Subcutaneous abdominal adipose tissue (tissue), 5 donors: ENCODE data around the gene PTPRJ.

ENCODE experiments used
- H3K27ac ChIP-seq: one replicate; pipeline ENCODE4 v1.7.0; 2013; ENCODE audit warnings: low read depth, mild to moderate bottlenecking, inconsistent platforms, low read length, moderate library complexity
- H3K27me3 ChIP-seq, 5 donors: one replicate each; pipeline ENCODE4 v1.7.0; 2013; ENCODE audit warnings: low read length in 5 of 5, inconsistent platforms in 1 of 5; ENCODE audit not compliant: control insufficient read depth in 5 of 5, insufficient read depth in 4 of 5
- H3K36me3 ChIP-seq, 5 donors: one replicate each; pipeline ENCODE4 v1.7.0; 2013; ENCODE audit warnings: low read length in 5 of 5; ENCODE audit not compliant: control insufficient read depth in 5 of 5, insufficient read depth in 5 of 5
- H3K4me1 ChIP-seq, 5 donors: one replicate each; pipeline ENCODE4 v1.7.0; 2013; ENCODE audit warnings: low read length in 5 of 5, mild to moderate bottlenecking in 3 of 5, moderate library complexity in 1 of 5; ENCODE audit not compliant: control insufficient read depth in 5 of 5, insufficient read depth in 5 of 5
- H3K4me3 ChIP-seq, 5 donors: one replicate each; pipeline ENCODE4 v1.7.0; 2013; ENCODE audit warnings: low read length in 5 of 5, low read depth in 1 of 5
- H3K9ac ChIP-seq, 5 donors: one replicate each; pipeline ENCODE4 v1.7.0; 2013; ENCODE audit warnings: low read length in 5 of 5, mild to moderate bottlenecking in 4 of 5, moderate library complexity in 3 of 5
- H3K9me3 ChIP-seq, 5 donors: one replicate each; pipeline ENCODE4 v1.7.0; 2013; ENCODE audit warnings: low read length in 5 of 5; ENCODE audit not compliant: control insufficient read depth in 5 of 5
- donor health status: healthy.
- donor health status: healthy.
- donor health status: healthy.
- donor health status: healthy.
- donor health status: healthy.

PTPRJ gene

DNA sequence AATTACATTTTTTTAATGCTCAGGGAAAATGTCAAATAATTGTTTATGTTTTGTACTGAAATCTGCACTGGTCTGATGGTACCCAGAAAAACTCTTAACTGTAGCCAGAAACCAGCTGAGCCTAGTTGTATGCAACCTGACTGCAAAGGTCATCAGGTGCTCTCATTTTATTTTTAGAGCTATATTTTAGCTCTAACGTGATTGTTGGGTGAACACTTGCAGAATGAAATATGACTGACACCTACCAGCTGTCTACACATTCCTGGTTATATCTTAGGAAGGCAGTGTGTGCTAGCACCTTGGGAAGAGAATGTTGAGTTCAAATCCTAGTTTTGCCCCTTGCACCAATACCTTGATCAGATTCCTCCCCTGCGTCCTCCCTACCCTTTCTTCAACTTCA, 23.6 kb downstream of the PTPRJ start:
- H3K4me1 ChIP-seq = peaks cover 0 to 41% (median 23%) of the 10 kb centered on the region in 5 donors
- H3K27me3 ChIP-seq = no peaks in the 10 kb centered on the region
- no peak overlapping the region for H3K4me3 ChIP-seq
- H3K36me3 ChIP-seq = no peaks in the 10 kb centered on the region
- H3K9me3 ChIP-seq = no peaks in the 10 kb centered on the region
- H3K27ac ChIP-seq = no peak overlapping the region
- no peak overlapping the region for H3K9ac ChIP-seq

DNA sequence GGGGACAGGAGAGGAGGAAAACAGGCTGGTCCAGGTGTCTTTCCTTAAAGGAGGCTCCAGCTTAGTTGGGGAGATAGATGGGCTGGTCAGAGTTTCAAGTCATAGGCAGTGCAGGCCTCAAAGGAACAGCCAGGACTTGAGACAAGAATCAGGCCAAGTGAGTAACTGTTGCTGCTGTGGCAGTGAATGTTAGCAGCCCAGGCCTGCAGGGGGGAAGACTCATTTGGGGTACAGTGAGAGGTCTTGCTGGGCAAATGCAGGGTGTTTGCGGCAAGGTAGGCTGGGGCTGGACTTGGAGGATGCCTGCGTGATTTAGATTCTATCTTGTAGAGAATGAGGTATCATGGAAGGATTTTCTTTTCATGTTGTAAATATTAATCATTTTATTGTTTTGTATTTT, 24.1 kb downstream of the PTPRJ start:
- H3K9ac ChIP-seq = no peak overlapping the region
- no peaks in the 10 kb centered on the region for H3K36me3 ChIP-seq
- H3K27ac ChIP-seq = no peak overlapping the region
- no peaks in the 10 kb centered on the region for H3K27me3 ChIP-seq
- no peak overlapping the region for H3K4me3 ChIP-seq
- no peaks in the 10 kb centered on the region for H3K9me3 ChIP-seq
- H3K4me1 ChIP-seq = peaks cover 0 to 41% (median 23%) of the 10 kb centered on the region in 5 donors

DNA sequence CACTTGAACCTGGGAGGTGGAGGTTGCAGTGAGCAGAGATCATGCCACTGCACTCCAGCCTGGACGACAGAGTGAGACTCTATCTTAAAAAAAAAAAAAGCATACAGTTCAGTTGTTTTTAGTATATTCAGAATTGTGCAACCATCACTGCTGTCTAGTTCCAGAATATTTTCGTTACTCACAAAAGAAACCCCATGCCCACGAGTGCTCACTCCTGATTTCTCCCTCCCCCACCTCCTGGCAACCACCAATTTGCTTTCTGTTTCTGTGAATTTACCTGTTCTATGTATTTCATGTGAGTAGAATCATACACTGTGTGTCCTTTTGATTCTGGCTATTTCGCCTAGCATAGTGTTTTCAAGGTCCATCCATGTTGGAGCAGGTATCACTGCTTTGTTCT, 24.8 kb downstream of the PTPRJ start:
- no peaks in the 10 kb centered on the region for H3K27me3 ChIP-seq
- no peak overlapping the region for H3K4me3 ChIP-seq
- no peak overlapping the region for H3K9ac ChIP-seq
- no peak overlapping the region for H3K27ac ChIP-seq
- H3K9me3 ChIP-seq = no peaks in the 10 kb centered on the region
- H3K4me1 ChIP-seq = peaks cover 0 to 41% (median 23%) of the 10 kb centered on the region in 5 donors
- no peaks in the 10 kb centered on the region for H3K36me3 ChIP-seq

- H3K9ac ChIP-seq = no peak overlapping the region
- H3K27me3 ChIP-seq = no peaks in the 10 kb centered on the region
- H3K4me1 ChIP-seq = peaks cover 0 to 41% (median 23%) of the 10 kb centered on the region in 5 donors
- H3K9me3 ChIP-seq = no peaks in the 10 kb centered on the region
- H3K36me3 ChIP-seq = no peaks in the 10 kb centered on the region
- H3K27ac ChIP-seq = no peak overlapping the region
- H3K4me3 ChIP-seq = no peak overlapping the region
Observed at GRCh38 chr11:48005831-48006270, 25.5 kb downstream of the PTPRJ start.

DNA sequence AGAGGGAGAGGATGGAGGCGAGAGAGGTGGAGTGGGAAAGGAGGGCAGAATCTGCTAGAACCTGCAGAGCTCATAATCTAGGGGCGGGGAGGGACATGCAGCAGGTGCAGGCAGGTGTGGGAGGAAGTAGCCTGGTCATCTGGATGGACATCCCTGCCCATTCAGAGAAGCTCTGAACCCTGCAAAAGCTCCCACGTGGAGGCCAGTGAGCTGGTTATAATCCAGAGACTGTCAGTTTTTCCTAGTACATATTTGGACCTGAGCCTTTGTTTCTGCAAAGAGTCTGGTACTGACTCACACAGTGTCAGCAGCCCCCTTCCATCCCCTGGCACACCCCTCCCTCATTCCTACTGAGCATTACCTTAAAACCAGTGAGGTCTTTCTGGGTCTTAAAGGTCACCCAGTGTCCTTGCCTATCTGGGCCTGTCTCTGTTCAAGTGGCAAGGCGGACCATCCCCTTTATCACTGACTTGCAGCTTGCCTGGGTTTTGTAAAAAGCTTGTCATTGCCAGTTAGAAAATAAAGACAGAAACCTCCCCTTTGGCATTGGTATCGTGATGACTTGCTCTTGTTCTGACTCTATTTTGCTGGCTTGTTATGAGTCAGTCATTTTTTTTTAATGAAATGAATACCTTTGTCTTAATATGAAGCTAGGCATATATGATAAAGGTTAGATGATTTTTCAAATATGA, 26.1 kb downstream of the PTPRJ start:
- H3K27ac ChIP-seq = no peak overlapping the region
- H3K36me3 ChIP-seq = no peaks in the 10 kb centered on the region
- peaks cover 0 to 35% (median 23%) of the 10 kb centered on the region in 5 donors for H3K4me1 ChIP-seq
- no peak overlapping the region for H3K4me3 ChIP-seq
- H3K9me3 ChIP-seq = no peaks in the 10 kb centered on the region
- no peak overlapping the region for H3K9ac ChIP-seq
- no peaks in the 10 kb centered on the region for H3K27me3 ChIP-seq

DNA sequence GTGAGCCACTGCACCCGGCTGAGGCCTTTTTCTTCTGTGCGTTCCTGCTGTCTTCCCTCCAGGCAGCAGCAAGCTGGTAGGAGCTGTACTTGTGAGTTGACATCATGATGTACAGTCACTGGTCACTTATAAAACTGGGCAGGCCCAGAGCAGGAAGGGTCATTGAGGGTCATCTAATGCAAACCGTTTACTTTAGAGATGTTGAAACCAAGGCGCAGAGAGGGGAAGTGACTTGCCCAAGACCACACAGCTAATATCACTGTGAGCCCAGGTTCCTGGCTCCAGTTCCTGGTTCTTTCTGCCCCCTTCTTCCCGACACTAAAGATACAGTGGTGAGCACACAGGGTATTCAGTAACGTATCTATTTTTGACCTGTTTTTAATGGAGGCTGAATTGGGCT, 27.3 kb downstream of the PTPRJ start:
- H3K4me3 ChIP-seq = no peak overlapping the region
- no peak overlapping the region for H3K9ac ChIP-seq
- no peaks in the 10 kb centered on the region for H3K27me3 ChIP-seq
- H3K27ac ChIP-seq = no peak overlapping the region
- no peaks in the 10 kb centered on the region for H3K9me3 ChIP-seq
- peaks cover 0 to 31% (median 21%) of the 10 kb centered on the region in 5 donors for H3K4me1 ChIP-seq
- H3K36me3 ChIP-seq = no peaks in the 10 kb centered on the region

DNA sequence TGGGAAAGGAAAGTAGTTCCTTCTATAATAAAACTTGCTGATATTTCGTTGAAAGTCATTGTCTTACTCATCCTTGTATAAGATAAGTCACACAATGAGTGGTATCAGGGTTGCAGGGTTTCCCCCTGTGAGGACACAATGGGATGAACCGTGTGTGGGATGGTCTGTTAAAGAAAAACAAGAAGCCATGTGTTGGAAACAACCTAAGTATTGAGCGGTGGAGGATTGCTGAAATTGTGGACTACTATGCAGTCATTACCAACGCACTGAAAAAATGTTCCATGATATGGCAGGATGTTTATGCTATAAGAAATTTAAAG, 28.6 kb downstream of the PTPRJ start:
- peaks cover 0 to 40% (median 25%) of the 10 kb centered on the region in 5 donors for H3K4me1 ChIP-seq
- no peaks in the 10 kb centered on the region for H3K36me3 ChIP-seq
- no peaks in the 10 kb centered on the region for H3K9me3 ChIP-seq
- H3K9ac ChIP-seq = no peak overlapping the region
- no peak overlapping the region for H3K4me3 ChIP-seq
- H3K27ac ChIP-seq = no peak overlapping the region
- H3K27me3 ChIP-seq = no peaks in the 10 kb centered on the region

DNA sequence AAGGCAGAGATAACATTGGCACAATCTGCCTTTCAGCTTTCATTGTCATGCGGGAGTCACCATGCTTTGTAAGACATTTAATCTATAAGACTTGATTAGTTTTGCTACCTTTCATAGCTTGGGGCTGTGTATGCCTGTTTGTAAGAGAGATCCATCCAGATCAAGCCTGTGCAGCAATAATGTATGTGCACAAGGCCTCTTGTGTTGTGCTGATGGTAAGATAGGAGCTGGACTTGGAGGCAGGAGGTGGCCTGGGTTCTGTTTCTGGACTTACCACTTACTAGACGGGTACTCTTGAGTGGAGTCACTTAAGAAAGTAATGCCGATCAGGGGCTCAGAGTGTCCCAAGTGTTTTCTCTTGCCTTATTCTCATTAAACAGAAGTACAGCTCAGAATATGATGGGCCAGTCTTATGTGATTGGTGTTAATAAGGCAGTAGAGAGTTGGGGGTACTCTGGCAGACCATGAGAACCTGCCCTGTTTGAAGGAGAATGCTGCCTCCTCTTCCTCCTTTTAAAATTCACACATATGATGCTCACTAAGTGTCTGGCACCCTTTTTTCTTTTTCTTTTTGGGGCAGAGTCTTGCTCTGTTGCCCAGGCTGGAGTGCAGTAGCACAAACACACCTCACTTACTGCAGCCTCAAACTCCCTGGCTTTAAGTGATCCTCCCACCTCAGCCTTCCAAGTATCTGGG, 30.9 kb downstream of the PTPRJ start:
- no peak overlapping the region for H3K27ac ChIP-seq
- H3K36me3 ChIP-seq = no peaks in the 10 kb centered on the region
- no peak overlapping the region for H3K9ac ChIP-seq
- no peaks in the 10 kb centered on the region for H3K27me3 ChIP-seq
- no peaks in the 10 kb centered on the region for H3K9me3 ChIP-seq
- H3K4me1 ChIP-seq = peaks cover 0 to 29% (median 12%) of the 10 kb centered on the region in 5 donors
- no peak overlapping the region for H3K4me3 ChIP-seq

DNA sequence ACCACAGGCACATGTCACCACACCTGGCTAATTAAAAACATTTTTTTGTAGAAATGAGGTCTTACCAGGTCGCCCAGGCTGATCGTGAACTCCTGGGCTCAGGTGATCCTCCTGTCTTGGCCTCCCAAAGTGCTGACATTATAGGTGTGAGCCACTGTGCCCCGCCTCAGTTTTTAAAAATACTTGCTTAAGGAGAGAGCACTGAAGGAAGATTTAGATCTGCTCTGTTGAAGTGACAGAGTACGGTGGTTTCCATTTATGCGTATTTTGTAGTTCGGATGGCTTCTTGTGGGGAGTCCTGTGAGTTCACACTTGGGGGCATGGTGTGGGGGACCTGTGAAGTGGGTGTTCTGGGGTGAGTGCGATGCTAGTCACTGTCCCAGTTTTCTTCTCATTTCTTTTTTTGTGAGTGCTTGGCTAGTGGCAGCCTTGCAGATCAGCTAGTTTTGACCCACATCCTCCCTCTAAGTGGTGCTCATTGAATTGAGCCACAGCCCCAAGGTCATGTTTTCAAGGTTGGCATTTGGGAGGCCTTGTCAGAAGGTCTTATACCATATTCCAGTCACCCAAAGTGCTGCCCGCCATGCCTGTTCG, 31.5 kb downstream of the PTPRJ start:
- no peak overlapping the region for H3K27ac ChIP-seq

GRCh38 chr11:48013269-48013901, 33.0 kb downstream of the PTPRJ start:
- Histone ChIP-seq H3K9me3 (no peaks in the 10 kb centered on the region), H3K36me3 (no peaks in the 10 kb centered on the region), H3K4me1 (peaks cover 0 to 20% (median 8%) of the 10 kb centered on the region in 5 donors), H3K4me3 (no peak overlapping the region), H3K27me3 (no peaks in the 10 kb centered on the region), H3K9ac (no peak overlapping the region), H3K27ac (no peak overlapping the region)

More for the DNA sequence above, 31.5 kb downstream of the PTPRJ start:
- Histone ChIP-seq H3K36me3 (no peaks in the 10 kb centered on the region), H3K27me3 (no peaks in the 10 kb centered on the region), H3K9me3 (no peaks in the 10 kb centered on the region), H3K9ac (no peak overlapping the region), H3K4me1 (peaks cover 0 to 24% (median 6%) of the 10 kb centered on the region in 5 donors), H3K4me3 (no peak overlapping the region)
